ENCODE measurements around the gene KIRREL3. TPM values are rescaled to one million over a fixed set of nuclear protein-coding genes. Genes with fewer than 3 reads are reported as not detected.

Gene KIRREL3
- total and polyA plus RNA-seq, 2 of the 8 experiments (the other 6 are each of a cell fraction or from before 2014, with no cell fraction given): 0.29 to 0.32 TPM

DNA sequence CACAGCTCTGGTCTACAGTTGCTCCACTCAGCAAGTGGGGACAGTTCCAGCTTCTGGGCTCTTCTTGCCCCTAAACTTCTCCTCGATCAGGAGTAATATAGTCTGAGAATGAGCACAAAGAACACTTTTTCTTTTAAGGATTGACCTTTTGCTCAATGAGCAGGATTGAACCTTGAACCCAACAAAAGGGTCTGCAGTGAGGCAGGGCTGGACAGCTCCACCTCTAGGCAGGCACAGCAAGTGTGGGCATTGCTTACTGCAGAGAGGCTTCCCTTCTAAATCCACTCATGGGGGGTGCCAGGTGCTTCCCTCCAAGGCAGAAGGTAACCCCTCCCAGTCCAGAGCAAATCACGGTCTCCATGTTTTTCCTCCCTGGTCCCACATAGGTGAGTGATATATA, 365.6 kb downstream of the KIRREL3 start:
- Histone ChIP-seq H4K8ac (ENCODE audit: extremely low read depth, insufficient read depth, low read length) (no peak overlapping the region), H3K18ac (ENCODE audit: extremely low read depth, low read length) (no peak overlapping the region), H3K4me2 (ENCODE audit: insufficient read depth in 1 of 2, low read depth in 2 of 2, low read length in 2 of 2) (no peak overlapping the region), H3K4me1 (replicated peaks in 1 of 4; ENCODE audit: control insufficient read depth in 3 of 4, insufficient read depth in 4 of 4, low read length in 3 of 4) (peaks cover 0 to 15% (median 2%) of the 10 kb centered on the region in 4 experiments; a peak in 3 of 7 replicates), H3K4ac (replicated peaks; ENCODE audit: insufficient read length, low read depth, low read length) (no peak overlapping the region), H3K23ac (ENCODE audit: insufficient read length) (no peak overlapping the region), H4K20me1 (replicated peaks in 1 of 2; ENCODE audit: control insufficient read depth in 1 of 2, insufficient read depth in 2 of 2, low read length in 2 of 2) (no peaks in the 10 kb centered on the region), H3K23me2 (ENCODE audit: low read depth, low read length) (no peaks in the 10 kb centered on the region), H2BK120ac (replicated peaks; ENCODE audit: low read depth, low read length) (no peak overlapping the region), H2BK5ac (ENCODE audit: low read depth, low read length) (no peak overlapping the region), H3K9ac (replicated peaks in 1 of 4; ENCODE audit: extremely low read depth in 1 of 4, low read depth in 3 of 4, low read length in 3 of 4) (no peak overlapping the region), H3K4me3 (ENCODE audit: extremely low read depth in 1 of 4, insufficient read depth in 2 of 4, low read depth in 3 of 4, low read length in 4 of 4) (no peak overlapping the region), H3K36me3 (ENCODE audit: control insufficient read depth in 2 of 4, insufficient read depth in 4 of 4, low read length in 3 of 4) (no peaks in the 10 kb centered on the region), H4K91ac (replicated peaks; ENCODE audit: insufficient read length, low read length) (peak overlapping the region; percentile 18), H3K79me2 (ENCODE audit: control insufficient read depth in 1 of 2, insufficient read depth in 2 of 2, low read length in 2 of 2) (no peaks in the 10 kb centered on the region), H3K9me3 (ENCODE audit: insufficient read depth in 2 of 2, low read depth in 1 of 2, low read length in 1 of 2) (no peaks in the 10 kb centered on the region), H3K56ac (replicated peaks; ENCODE audit: insufficient read length, low read depth, low read length) (no peak overlapping the region), H3K14ac (ENCODE audit: insufficient read length) (no peak overlapping the region), H3K27ac (ENCODE audit: low read depth, low read length) (no peak overlapping the region), H4K5ac (ENCODE audit: insufficient read length, low read depth, low read length) (no peak overlapping the region), H2BK12ac (ENCODE audit: low read depth, low read length) (no peak overlapping the region; the same call in 1 of the 2 replicates), H2BK20ac (ENCODE audit: low read length) (no peak overlapping the region), H3K79me1 (ENCODE audit: low read depth, low read length) (no peaks in the 10 kb centered on the region), H2AFZ (ENCODE audit: low read length) (no peak overlapping the region), H3K27me3 (replicated peaks in 1 of 4; ENCODE audit: control insufficient read depth in 3 of 4, extremely low read depth in 1 of 4, insufficient read depth in 3 of 4, low read length in 3 of 4) (peaks cover 0 to 3% (median 0%) of the 10 kb centered on the region in 4 experiments; a peak in 1 of 7 replicates), H2AK5ac (ENCODE audit: low read depth, low read length) (no peak overlapping the region), H2BK15ac (ENCODE audit: low read length) (no peak overlapping the region)
- TF ChIP-seq, protein P1, sequence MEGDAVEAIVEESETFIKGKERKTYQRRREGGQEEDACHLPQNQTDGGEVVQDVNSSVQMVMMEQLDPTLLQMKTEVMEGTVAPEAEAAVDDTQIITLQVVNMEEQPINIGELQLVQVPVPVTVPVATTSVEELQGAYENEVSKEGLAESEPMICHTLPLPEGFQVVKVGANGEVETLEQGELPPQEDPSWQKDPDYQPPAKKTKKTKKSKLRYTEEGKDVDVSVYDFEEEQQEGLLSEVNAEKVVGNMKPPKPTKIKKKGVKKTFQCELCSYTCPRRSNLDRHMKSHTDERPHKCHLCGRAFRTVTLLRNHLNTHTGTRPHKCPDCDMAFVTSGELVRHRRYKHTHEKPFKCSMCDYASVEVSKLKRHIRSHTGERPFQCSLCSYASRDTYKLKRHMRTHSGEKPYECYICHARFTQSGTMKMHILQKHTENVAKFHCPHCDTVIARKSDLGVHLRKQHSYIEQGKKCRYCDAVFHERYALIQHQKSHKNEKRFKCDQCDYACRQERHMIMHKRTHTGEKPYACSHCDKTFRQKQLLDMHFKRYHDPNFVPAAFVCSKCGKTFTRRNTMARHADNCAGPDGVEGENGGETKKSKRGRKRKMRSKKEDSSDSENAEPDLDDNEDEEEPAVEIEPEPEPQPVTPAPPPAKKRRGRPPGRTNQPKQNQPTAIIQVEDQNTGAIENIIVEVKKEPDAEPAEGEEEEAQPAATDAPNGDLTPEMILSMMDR (IDR thresholded peaks at IDR 0.05; ENCODE audit: control extremely low read depth in 1 of 3, insufficient read depth in 1 of 3, low read depth in 1 of 3, low read length in 3 of 3): peak; percentile 7 to 19 (median 7); a peak in 2 of 4 replicates
- no peak for TF ChIP-seq KDM5A (IDR thresholded peaks at IDR 0.05; ENCODE audit: low read length)
- no peak for TF ChIP-seq NANOG (IDR thresholded peaks at IDR 0.05; ENCODE audit: insufficient read depth, low read depth, low read length, poor library complexity, severe bottlenecking)
- 80% methylated on average over 2 of the region's 2 CpGs; no CpG with 5 or more reads in 1 of the 2 experiments for WGBS, 2 experiments (ENCODE audit: extremely low coverage in 1 of 2, insufficient coverage in 1 of 2, insufficient read length in 1 of 2, insufficient replicate concordance in 2 of 2, low coverage in 1 of 2, low lambda C conversion rate in 2 of 2, missing lambda C conversion rate in 1 of 2)
- no peak for DNase-seq (ENCODE audit: low read depth in 1 of 2, low spot score in 2 of 2)
- CTCF ChIA-PET (ENCODE audit: partially characterized antibody): interaction anchor here (0.6 to 2.4 kb wide), 9 partner anchors 9 to 235 kb away, joined by 3 to 11 read pairs (median 4); no protein-coding TSS in a partner anchor
- FAIRE-seq: no peak
- POLR2A ChIA-PET (ENCODE audit: partially characterized antibody): no interaction called here

Measured in H1 (cell line).